Measurements from ENCODE around the gene TTLL5. TPM values are rescaled to one million over a fixed set of nuclear protein-coding genes. Genes with fewer than 3 reads are reported as not detected.
A peak's percentile ranks its signal among the peaks of the same experiment; 100 is the strongest.

The TTLL5 gene
- 10 to 100 TPM; 27.3 to 38.6 TPM for total RNA-seq

GRCh38 chr14:75660630-75661498, at the start of gene TTLL5, which contains the start of gene ERG28:
Gene TTLL5, plus strand, starts transcription at chr14:75661246. Its CDS starts 1,904 bp downstream, at chr14:75663150.
Gene ERG28, minus strand, starts transcription at chr14:75660876. Its CDS starts 3,374 bp downstream, at chr14:75657502.
- peaks cover 17% of the 10 kb centered on the region for H3K4me1 Mint-ChIP-seq
- CTCF ChIA-PET: interaction anchor here (0.5 to 1.9 kb wide), 17 partner anchors 10 to 353 kb away, joined by 3 to 17 read pairs (median 3); no protein-coding TSS in a partner anchor
- POLR2A ChIA-PET: interaction anchor here (0.6 to 1.5 kb wide), 7 partner anchors 83 to 739 kb away, joined by 3 to 7 read pairs (median 6); no protein-coding TSS in a partner anchor
- H3K4me3 Mint-ChIP-seq: peak within 1 kb of the TSS; percentile 96
- H3K27me3 Mint-ChIP-seq: no peaks in the 10 kb centered on the region
- ATAC-seq (peak; percentile 99), DNase-seq (peak; percentile 97)
- H3K9me3 Mint-ChIP-seq (ENCODE audit: low read depth): no peaks in the 10 kb centered on the region
- H3K27ac Mint-ChIP-seq: peak within 1 kb of the TSS; percentile 99
- intact Hi-C loops (cut with DNase I, micrococcal nuclease): loop anchor here (1.0 to 5.0 kb wide), 16 partner anchors 12 to 1152 kb away; partner anchors contain the start of genes TMED10 (in 2 of the 2), ANGEL1 (in 1 of the 2), AREL1 (in 1 of the 2) and BATF (in 1 of the 2)
- H3K36me3 Mint-ChIP-seq (ENCODE audit: low read depth): peaks cover 8% of the 10 kb centered on the region

GRCh38 chr14:75612157-75612556, 48.9 kb upstream of the TTLL5 start:
- H3K27me3 Mint-ChIP-seq: no peaks in the 10 kb centered on the region
- ATAC-seq (no peak), DNase-seq (no peak)
- intact Hi-C loops (cut with DNase I, micrococcal nuclease): no loop called here
- ChIA-PET CTCF (no interaction called here), POLR2A (no interaction called here)
- H3K4me1 Mint-ChIP-seq: peaks cover 2% of the 10 kb centered on the region
- peaks cover 2% of the 10 kb centered on the region for H3K36me3 Mint-ChIP-seq (ENCODE audit: low read depth)
- H3K9me3 Mint-ChIP-seq (ENCODE audit: low read depth): peaks cover 5% of the 10 kb centered on the region
- no peak overlapping the region for H3K27ac Mint-ChIP-seq
- no peak overlapping the region for H3K4me3 Mint-ChIP-seq

GRCh38 chr14:75614179-75614578, 46.9 kb upstream of the TTLL5 start:
- ChIA-PET CTCF (no interaction called here), POLR2A (no interaction called here)
- ATAC-seq: no peak
- no peaks in the 10 kb centered on the region for H3K36me3 Mint-ChIP-seq (ENCODE audit: low read depth)
- peaks cover 2% of the 10 kb centered on the region for H3K4me1 Mint-ChIP-seq
- intact Hi-C loops (cut with DNase I, micrococcal nuclease): no loop called here
- H3K27me3 Mint-ChIP-seq: no peaks in the 10 kb centered on the region
- H3K9me3 Mint-ChIP-seq (ENCODE audit: low read depth): no peaks in the 10 kb centered on the region
- no peak overlapping the region for H3K27ac Mint-ChIP-seq
- no peak for DNase-seq
- H3K4me3 Mint-ChIP-seq: no peak overlapping the region

GRCh38 chr14:75615200-75615599, 45.8 kb upstream of the TTLL5 start:
- H3K4me3 Mint-ChIP-seq: no peak overlapping the region
- CTCF ChIA-PET: interaction anchor here (1.0 kb wide), 1 partner anchor 38 kb away, joined by 3 read pairs; no protein-coding TSS in a partner anchor

GRCh38 chr14:75619548-75619947, 41.5 kb upstream of the TTLL5 start:
- no peak for ATAC-seq
- Mint-ChIP-seq H3K4me1 (no peaks in the 10 kb centered on the region), H3K27me3 (no peaks in the 10 kb centered on the region), H3K27ac (no peak overlapping the region), H3K36me3 (ENCODE audit: low read depth) (no peaks in the 10 kb centered on the region), H3K4me3 (no peak overlapping the region), H3K9me3 (ENCODE audit: low read depth) (no peaks in the 10 kb centered on the region)
- no peak for DNase-seq
- ChIA-PET CTCF (interaction anchor here (0.7 to 2.1 kb wide), 3 partner anchors 10 to 90 kb away, joined by 3 to 5 read pairs (median 3); no protein-coding TSS in a partner anchor), POLR2A (no interaction called here)
- intact Hi-C loops (cut with DNase I, micrococcal nuclease): no loop called here

More at GRCh38 chr14:75615200-75615599, 45.8 kb upstream of the TTLL5 start:
- intact Hi-C loops (cut with DNase I, micrococcal nuclease): no loop called here
- no peaks in the 10 kb centered on the region for H3K27me3 Mint-ChIP-seq
- H3K4me1 Mint-ChIP-seq: peaks cover 2% of the 10 kb centered on the region
- no peaks in the 10 kb centered on the region for H3K36me3 Mint-ChIP-seq (ENCODE audit: low read depth)
- POLR2A ChIA-PET: no interaction called here
- DNase-seq (no peak), ATAC-seq (no peak)
- no peaks in the 10 kb centered on the region for H3K9me3 Mint-ChIP-seq (ENCODE audit: low read depth)
- no peak overlapping the region for H3K27ac Mint-ChIP-seq

- Mint-ChIP-seq H3K4me1 (no peaks in the 10 kb centered on the region), H3K27me3 (no peaks in the 10 kb centered on the region), H3K36me3 (ENCODE audit: low read depth) (peaks cover 2% of the 10 kb centered on the region), H3K9me3 (ENCODE audit: low read depth) (no peaks in the 10 kb centered on the region), H3K4me3 (no peak overlapping the region), H3K27ac (no peak overlapping the region)
- ChIA-PET CTCF (interaction anchor here (1.1 to 1.3 kb wide), 2 partner anchors 24 to 29 kb away, joined by 3 to 4 read pairs; no protein-coding TSS in a partner anchor), POLR2A (no interaction called here)
- intact Hi-C loops (cut with DNase I, micrococcal nuclease): no loop called here
- DNase-seq (no peak), ATAC-seq (no peak)
Measured at GRCh38 chr14:75625034-75625433, 36.0 kb upstream of the TTLL5 start.

- Mint-ChIP-seq H3K4me1 (no peaks in the 10 kb centered on the region), H3K27ac (no peak overlapping the region), H3K36me3 (ENCODE audit: low read depth) (peaks cover 2% of the 10 kb centered on the region), H3K9me3 (ENCODE audit: low read depth) (no peaks in the 10 kb centered on the region), H3K27me3 (no peaks in the 10 kb centered on the region), H3K4me3 (no peak overlapping the region)
- ATAC-seq (no peak), DNase-seq (no peak)
- ChIA-PET POLR2A (no interaction called here), CTCF (interaction anchor here (1.2 kb wide), 1 partner anchor 9 kb away, joined by 3 read pairs; no protein-coding TSS in a partner anchor)
- intact Hi-C loops (cut with DNase I, micrococcal nuclease): no loop called here
Measured at GRCh38 chr14:75626396-75626795, 34.6 kb upstream of the TTLL5 start.

- DNase-seq (no peak), ATAC-seq (no peak)
- POLR2A ChIA-PET: no interaction called here
- intact Hi-C loops (cut with DNase I, micrococcal nuclease): no loop called here
- H3K9me3 Mint-ChIP-seq (ENCODE audit: low read depth): no peaks in the 10 kb centered on the region
- no peak overlapping the region for H3K27ac Mint-ChIP-seq
- no peaks in the 10 kb centered on the region for H3K27me3 Mint-ChIP-seq
- H3K36me3 Mint-ChIP-seq (ENCODE audit: low read depth): peaks cover 2% of the 10 kb centered on the region
- H3K4me3 Mint-ChIP-seq: no peak overlapping the region
- no peaks in the 10 kb centered on the region for H3K4me1 Mint-ChIP-seq
- CTCF ChIA-PET: interaction anchor here (0.5 to 1.3 kb wide), 4 partner anchors 8 to 106 kb away, joined by 3 read pairs; no protein-coding TSS in a partner anchor
Measured at GRCh38 chr14:75626863-75627262, 34.2 kb upstream of the TTLL5 start.

- peaks cover 2% of the 10 kb centered on the region for H3K36me3 Mint-ChIP-seq (ENCODE audit: low read depth)
- no peaks in the 10 kb centered on the region for H3K4me1 Mint-ChIP-seq
- POLR2A ChIA-PET: no interaction called here
- ATAC-seq (no peak), DNase-seq (no peak)
- CTCF ChIA-PET: interaction anchor here (0.5 to 1.3 kb wide), 4 partner anchors 8 to 106 kb away, joined by 3 read pairs; no protein-coding TSS in a partner anchor
- no peak overlapping the region for H3K4me3 Mint-ChIP-seq
- H3K27ac Mint-ChIP-seq: no peak overlapping the region
- no peaks in the 10 kb centered on the region for H3K9me3 Mint-ChIP-seq (ENCODE audit: low read depth)
- no peaks in the 10 kb centered on the region for H3K27me3 Mint-ChIP-seq
- intact Hi-C loops (cut with DNase I, micrococcal nuclease): no loop called here
Measured at GRCh38 chr14:75627406-75627805, 33.6 kb upstream of the TTLL5 start.

- Mint-ChIP-seq H3K4me1 (no peaks in the 10 kb centered on the region), H3K27me3 (no peaks in the 10 kb centered on the region), H3K27ac (no peak overlapping the region), H3K9me3 (ENCODE audit: low read depth) (no peaks in the 10 kb centered on the region), H3K36me3 (ENCODE audit: low read depth) (peaks cover 2% of the 10 kb centered on the region), H3K4me3 (no peak overlapping the region)
- intact Hi-C loops (cut with DNase I, micrococcal nuclease): no loop called here
- DNase-seq: no peak
- ATAC-seq: no peak
- POLR2A ChIA-PET: no interaction called here
- CTCF ChIA-PET: no interaction called here
Measured at GRCh38 chr14:75628816-75629215, 32.2 kb upstream of the TTLL5 start.

GRCh38 chr14:75630695-75631452, 30.2 kb upstream of the TTLL5 start:
- Mint-ChIP-seq H3K4me3 (no peak overlapping the region), H3K9me3 (ENCODE audit: low read depth) (no peaks in the 10 kb centered on the region), H3K36me3 (ENCODE audit: low read depth) (peaks cover 2% of the 10 kb centered on the region), H3K27me3 (no peaks in the 10 kb centered on the region), H3K27ac (no peak overlapping the region), H3K4me1 (no peaks in the 10 kb centered on the region)
- no peak for ATAC-seq
- intact Hi-C loops (cut with DNase I, micrococcal nuclease): no loop called here
- no peak for DNase-seq
- ChIA-PET POLR2A (no interaction called here), CTCF (interaction anchor here (0.6 kb wide), 2 partner anchors 389 to 912 kb away, joined by 4 read pairs; no protein-coding TSS in a partner anchor)

All from activated CD4-positive, alpha-beta T cell treated with anti-CD3 and anti-CD28 coated beads for 36 hours (primary cell).